GM10266 (cell line): Measurements from ENCODE around the gene AP2B1.
"Not testable (repeated sequence)": the region's sequence is repeated elsewhere in the genome, so short reads cannot be mapped to it uniquely, and the experiment has no call there.

ENCODE experiments used
- DNase-seq: peaks from one replicate; pipeline ENCODE4 v3.0.0; 2012; ENCODE audit errors: extremely low spot score
- CTCF ChIP-seq: IDR thresholded peaks from 2 replicates; pipeline ENCODE4 v1.5.1; 2012; ENCODE audit warnings: mild to moderate bottlenecking, low read depth; ENCODE audit not compliant: control insufficient read depth, insufficient read depth; ENCODE audit errors: missing control alignments

The AP2B1 gene

GRCh38 chr17:35609831-35610230 lies 22.7 kb downstream of the AP2B1 start:
- no peak for DNase-seq
- no peak for TF ChIP-seq CTCF

GRCh38 chr17:35610746-35611145 lies 23.6 kb downstream of the AP2B1 start:
- DNase-seq, result not testable (repeated sequence)

- peak; percentile 63 for TF ChIP-seq CTCF
- no peak for DNase-seq
Measured at GRCh38 chr17:35612924-35613521, 25.9 kb downstream of the AP2B1 start.

GRCh38 chr17:35614810-35615209 lies 27.7 kb downstream of the AP2B1 start:
- no peak for DNase-seq
- no peak for TF ChIP-seq CTCF

GRCh38 chr17:35616536-35616935 lies 29.4 kb downstream of the AP2B1 start:
- no peak for DNase-seq
- no peak for TF ChIP-seq CTCF

- TF ChIP-seq CTCF, result no peak
- DNase-seq, result no peak
Measured at GRCh38 chr17:35617505-35617904, 30.4 kb downstream of the AP2B1 start.

- no peak for TF ChIP-seq CTCF
- DNase-seq, result no peak
Measured at GRCh38 chr17:35618628-35619027, 31.5 kb downstream of the AP2B1 start.

- TF ChIP-seq CTCF, result no peak
- no peak for DNase-seq
Measured at GRCh38 chr17:35621768-35622167, 34.6 kb downstream of the AP2B1 start.
